Glutamatergic neuron (in vitro differentiated cells): ENCODE measurements around the gene NAA10. TPM values are rescaled to one million over a fixed set of nuclear protein-coding genes. Genes with fewer than 3 reads are reported as not detected.
"Not testable (repeated sequence)": the region's sequence is repeated elsewhere in the genome, so short reads cannot be mapped to it uniquely, and the experiment has no call there.

Experiments used
- DNase-seq: peaks from one replicate; pipeline ENCODE4 v3.0.0; 2022
- H3K27ac Mint-ChIP-seq: one replicate; pipeline ENCODE4 v1.8.0; 2020; ENCODE audit warnings: mild to moderate bottlenecking, mixed read lengths, inconsistent platforms; ENCODE audit not compliant: unreplicated experiment
- H3K27me3 Mint-ChIP-seq: one replicate; pipeline ENCODE4 v1.8.0; 2020; ENCODE audit warnings: mild to moderate bottlenecking, moderate library complexity, mixed read lengths, inconsistent platforms; ENCODE audit not compliant: unreplicated experiment
- H3K36me3 Mint-ChIP-seq: one replicate; pipeline ENCODE4 v1.8.0; 2020; ENCODE audit warnings: mild to moderate bottlenecking, mixed read lengths, inconsistent platforms; ENCODE audit not compliant: unreplicated experiment
- H3K4me1 Mint-ChIP-seq: one replicate; pipeline ENCODE4 v1.8.0; 2020; ENCODE audit warnings: mild to moderate bottlenecking, low read depth, mixed read lengths, inconsistent platforms; ENCODE audit not compliant: unreplicated experiment
- H3K4me3 Mint-ChIP-seq: one replicate; pipeline ENCODE4 v1.8.0; 2020; ENCODE audit warnings: mild to moderate bottlenecking, mixed read lengths, inconsistent platforms; ENCODE audit not compliant: unreplicated experiment
- H3K9me3 Mint-ChIP-seq: one replicate; pipeline ENCODE4 v1.8.0; 2020; ENCODE audit warnings: mild to moderate bottlenecking, moderate library complexity, mixed read lengths, inconsistent platforms; ENCODE audit not compliant: unreplicated experiment
- CTCF ChIP-seq: fragments of 200-600 bp; sonication (generic); IDR thresholded peaks from one replicate; pipeline ENCODE4 v1.5.0; 2021; ENCODE audit not compliant: partially characterized antibody, unreplicated experiment
- long read RNA-seq: library from polyadenylated mRNA; unstranded; transcript quantifications from one replicate; pipeline ENCODE4 v2.0.0, GENCODE V29; 2020; ENCODE audit not compliant: unreplicated experiment
- total RNA-seq: library from RNA; stranded (reverse); fragmentation: NEBNext Ultra II Directional; extraction: Animal tissue kit (Norgen Biotek cat#: 25700); gene quantifications from one replicate; pipeline ENCODE4 v1.2.1, GENCODE V29; 2021; ENCODE audit not compliant: unreplicated experiment

The NAA10 gene
- 129 TPM for total RNA-seq
- long read RNA-seq, transcript NAA10-208 (8 exons, 1,772 nt), result major isoform, 99 of 115 reads
- long read RNA-seq, partial matches to known transcripts, result 2 of 115 reads
- long read RNA-seq, other reads (novel, unspliced or antisense), result 7 of 115 reads

GRCh38 chrX:153934762-153935325, at the start of gene NAA10:
TSS of gene NAA10 (minus strand) at chrX:153935037. CDS start at chrX:153934904, 133 bp downstream.
- peak; percentile 73 for DNase-seq
- peak within 1 kb of the TSS; percentile 48 for H3K27ac Mint-ChIP-seq
- H3K9me3 Mint-ChIP-seq, result peaks cover 1% of the 10 kb centered on the region
- H3K36me3 Mint-ChIP-seq, result no peaks in the 10 kb centered on the region
- peaks cover 2% of the 10 kb centered on the region for H3K27me3 Mint-ChIP-seq
- no peaks in the 10 kb centered on the region for H3K4me1 Mint-ChIP-seq
- peak within 1 kb of the TSS; percentile 84 for H3K4me3 Mint-ChIP-seq
- no peak for TF ChIP-seq CTCF

- Mint-ChIP-seq H3K4me3 (no peak overlapping the region), H3K27me3 (peaks cover 4% of the 10 kb centered on the region), H3K27ac (no peak overlapping the region), H3K4me1 (peaks cover 2% of the 10 kb centered on the region), H3K36me3 (no peaks in the 10 kb centered on the region), H3K9me3 (no peaks in the 10 kb centered on the region)
- no peak for DNase-seq
- no peak for TF ChIP-seq CTCF
Observed at GRCh38 chrX:153983321-153983801, 48.5 kb upstream of the NAA10 start.

GRCh38 chrX:153981771-153982533, 47.1 kb upstream of the NAA10 start:
- DNase-seq, result no peak
- TF ChIP-seq CTCF, result no peak
- Mint-ChIP-seq H3K36me3 (no peaks in the 10 kb centered on the region), H3K4me1 (peaks cover 2% of the 10 kb centered on the region), H3K27me3 (peaks cover 4% of the 10 kb centered on the region), H3K9me3 (no peaks in the 10 kb centered on the region), H3K4me3 (no peak overlapping the region), H3K27ac (peak overlapping the region; percentile 57)

- DNase-seq, result no peak
- H3K4me3 Mint-ChIP-seq, result no peak overlapping the region
- H3K4me1 Mint-ChIP-seq, result peaks cover 2% of the 10 kb centered on the region
- no peak for TF ChIP-seq CTCF
- H3K9me3 Mint-ChIP-seq, result no peaks in the 10 kb centered on the region
- peak overlapping the region; percentile 57 for H3K27ac Mint-ChIP-seq
- peaks cover 4% of the 10 kb centered on the region for H3K27me3 Mint-ChIP-seq
- no peaks in the 10 kb centered on the region for H3K36me3 Mint-ChIP-seq
Observed at GRCh38 chrX:153981231-153981630, 46.4 kb upstream of the NAA10 start.

- H3K4me3 Mint-ChIP-seq, H3K4me1 Mint-ChIP-seq, H3K9me3 Mint-ChIP-seq, DNase-seq, H3K36me3 Mint-ChIP-seq, H3K27me3 Mint-ChIP-seq, H3K27ac Mint-ChIP-seq: not testable (repeated sequence)
Observed at GRCh38 chrX:153980394-153980793, 45.6 kb upstream of the NAA10 start.
